Activated CD8-positive, alpha-beta memory T cell treated with anti-CD3 and anti-CD28 coated beads for 4 hours (primary cell): ENCODE data around the gene LRRC8A.
A peak's percentile ranks its signal among the peaks of the same experiment; 100 is the strongest.
"Not testable (repeated sequence)": the region's sequence is repeated elsewhere in the genome, so short reads cannot be mapped to it uniquely, and the experiment has no call there.

ENCODE experiments used
- DNase-seq, 2 donors: peaks; one replicate each; pipeline ENCODE4 v3.0.0-alpha.2; 2020; ENCODE audit warnings: low read depth in 2 of 2

Gene LRRC8A

GRCh38 chr9:128920381-128921058 lies 38.6 kb downstream of the LRRC8A start, which contains the start of gene PHYHD1:
Gene PHYHD1, plus strand, starts transcription at chr9:128920982. Its CDS starts 1,342 bp downstream, at chr9:128922324.
- no peak for DNase-seq

DNA sequence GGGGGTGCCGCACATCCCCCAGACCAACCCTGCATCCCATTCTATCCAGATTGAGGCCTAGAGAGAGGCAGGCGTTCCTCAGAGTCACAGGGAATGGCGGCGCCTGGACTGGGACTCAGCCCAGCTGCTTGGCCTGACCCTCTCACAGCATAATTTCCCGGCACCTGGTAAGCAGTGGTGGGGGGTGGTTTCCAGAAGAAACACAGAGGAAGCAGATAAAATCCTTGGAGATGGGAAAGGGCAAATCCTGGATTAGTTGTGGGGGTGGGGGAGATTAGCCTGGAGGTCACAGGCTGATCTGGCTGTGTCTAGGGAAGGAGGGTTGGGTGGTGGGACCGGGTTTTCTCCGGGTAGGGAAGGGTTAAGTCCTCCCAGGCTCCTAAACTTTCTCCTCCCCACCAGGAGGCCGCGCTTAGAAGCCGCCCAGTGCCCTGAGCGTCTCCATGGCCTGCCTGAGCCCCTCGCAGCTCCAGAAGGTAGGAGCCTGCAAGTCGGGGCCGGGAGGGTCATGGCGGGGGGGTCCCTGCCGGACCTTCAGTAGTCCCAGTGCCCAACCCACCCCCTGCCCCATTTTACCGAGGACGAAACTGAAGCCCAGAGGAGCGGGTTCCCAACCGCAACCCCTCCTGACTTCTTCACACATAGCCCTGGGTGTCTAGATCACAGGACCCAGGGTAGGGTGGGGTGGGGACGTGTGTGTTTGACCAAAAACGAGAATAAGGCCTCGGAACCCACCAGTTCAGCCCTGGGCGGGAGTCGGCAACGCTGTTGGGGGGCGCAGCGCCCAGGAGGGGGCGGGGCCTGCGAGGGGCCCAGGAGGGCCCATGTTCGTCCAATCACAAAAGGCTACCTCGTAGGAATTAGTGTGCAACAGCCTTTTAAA lies 40.2 kb downstream of the LRRC8A start:
- DNase-seq = no peak

GRCh38 chr9:128923493-128923883 lies 41.6 kb downstream of the LRRC8A start:
- DNase-seq = no peak

DNA sequence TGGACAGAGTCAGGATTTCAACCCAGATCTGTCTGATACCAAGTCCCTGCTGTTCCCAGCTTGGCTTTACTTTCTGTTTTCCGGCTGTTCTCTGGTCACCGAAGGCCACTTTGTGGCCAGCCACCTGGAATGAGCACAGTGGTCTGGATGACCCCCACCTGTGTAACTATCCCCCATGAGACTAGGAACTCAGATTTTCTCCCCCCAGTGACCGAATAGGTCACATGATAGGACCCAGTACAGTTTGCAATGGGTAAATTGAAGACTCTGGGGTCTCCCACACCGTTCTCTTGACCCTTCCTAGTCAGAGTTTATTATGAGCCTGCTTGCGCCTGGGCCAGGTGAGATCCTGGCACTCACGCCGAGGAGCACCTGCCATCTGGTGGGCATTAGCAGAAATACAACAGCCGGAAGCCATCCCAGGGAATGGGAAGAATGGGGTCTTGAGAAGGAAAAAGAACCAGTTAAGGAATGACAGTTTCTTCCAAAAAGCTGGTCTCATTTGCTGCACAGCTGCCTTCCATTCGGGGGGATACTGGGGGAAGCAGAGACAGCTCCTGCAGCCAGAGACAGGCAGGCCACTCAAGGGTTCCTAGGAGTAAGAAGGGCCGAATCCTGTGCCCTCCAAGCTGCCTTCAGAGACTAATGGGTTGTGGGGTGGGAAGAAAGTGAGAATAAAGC lies 45.9 kb downstream of the LRRC8A start:
- DNase-seq = no peak

DNA sequence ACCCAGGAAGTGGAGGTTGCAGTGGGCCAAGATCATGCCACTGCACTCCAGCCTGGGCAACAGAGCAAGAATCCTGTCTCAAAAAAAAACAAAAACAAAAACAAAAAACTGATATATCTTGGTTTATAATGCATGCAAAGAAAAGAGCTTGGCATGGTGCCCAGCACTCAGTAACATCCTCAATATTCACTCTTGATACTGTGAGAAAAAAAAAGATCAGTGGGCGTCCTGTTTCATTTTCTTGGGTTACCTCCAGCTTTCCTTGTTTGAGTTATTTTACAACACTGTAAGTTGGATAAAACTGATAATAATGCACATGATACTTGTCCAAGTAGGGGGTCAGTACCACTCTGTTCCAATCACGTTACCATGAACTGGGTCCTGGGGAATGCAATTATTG lies 46.7 kb downstream of the LRRC8A start:
- DNase-seq = no peak

DNA sequence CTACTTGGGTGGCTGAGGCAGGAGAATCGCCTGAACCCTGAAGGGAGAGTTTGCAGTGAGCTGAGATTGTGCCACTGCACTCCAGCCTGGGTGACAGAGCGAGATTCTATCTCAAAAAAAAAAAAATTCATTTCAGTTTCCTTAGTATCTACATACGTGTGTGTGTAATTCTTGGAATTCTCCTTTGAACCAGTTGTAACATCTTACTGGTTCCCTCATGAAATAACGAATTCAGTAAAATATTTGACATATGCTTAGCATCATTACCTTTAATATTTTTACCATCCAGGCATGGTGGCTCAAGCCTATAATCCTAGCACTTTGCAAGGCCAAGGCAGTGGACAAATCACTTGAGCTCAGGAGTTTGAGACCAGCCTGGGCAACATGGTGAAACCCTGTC lies 47.6 kb downstream of the LRRC8A start:
- no peak for DNase-seq

DNA sequence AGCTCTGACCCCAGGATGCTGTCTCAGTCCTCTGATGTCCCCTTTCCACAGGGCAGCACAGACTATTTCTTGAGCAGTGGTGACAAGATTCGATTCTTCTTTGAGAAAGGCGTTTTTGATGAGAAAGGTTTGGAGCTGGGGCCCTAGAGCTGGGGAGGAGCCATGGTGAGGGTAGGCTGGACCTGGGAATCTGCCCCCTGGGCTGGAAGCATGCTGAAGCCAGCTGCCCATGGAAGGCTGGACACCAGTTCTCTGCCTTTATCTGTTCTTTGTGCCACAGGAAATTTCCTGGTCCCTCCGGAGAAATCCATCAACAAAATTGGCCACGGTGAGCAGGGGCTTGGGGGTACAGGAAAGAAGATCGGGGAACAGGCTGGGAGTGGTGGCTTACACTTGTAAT lies 51.8 kb downstream of the LRRC8A start:
- no peak for DNase-seq

GRCh38 chr9:128936171-128936865 lies 54.4 kb downstream of the LRRC8A start:
- no peak for DNase-seq

DNA sequence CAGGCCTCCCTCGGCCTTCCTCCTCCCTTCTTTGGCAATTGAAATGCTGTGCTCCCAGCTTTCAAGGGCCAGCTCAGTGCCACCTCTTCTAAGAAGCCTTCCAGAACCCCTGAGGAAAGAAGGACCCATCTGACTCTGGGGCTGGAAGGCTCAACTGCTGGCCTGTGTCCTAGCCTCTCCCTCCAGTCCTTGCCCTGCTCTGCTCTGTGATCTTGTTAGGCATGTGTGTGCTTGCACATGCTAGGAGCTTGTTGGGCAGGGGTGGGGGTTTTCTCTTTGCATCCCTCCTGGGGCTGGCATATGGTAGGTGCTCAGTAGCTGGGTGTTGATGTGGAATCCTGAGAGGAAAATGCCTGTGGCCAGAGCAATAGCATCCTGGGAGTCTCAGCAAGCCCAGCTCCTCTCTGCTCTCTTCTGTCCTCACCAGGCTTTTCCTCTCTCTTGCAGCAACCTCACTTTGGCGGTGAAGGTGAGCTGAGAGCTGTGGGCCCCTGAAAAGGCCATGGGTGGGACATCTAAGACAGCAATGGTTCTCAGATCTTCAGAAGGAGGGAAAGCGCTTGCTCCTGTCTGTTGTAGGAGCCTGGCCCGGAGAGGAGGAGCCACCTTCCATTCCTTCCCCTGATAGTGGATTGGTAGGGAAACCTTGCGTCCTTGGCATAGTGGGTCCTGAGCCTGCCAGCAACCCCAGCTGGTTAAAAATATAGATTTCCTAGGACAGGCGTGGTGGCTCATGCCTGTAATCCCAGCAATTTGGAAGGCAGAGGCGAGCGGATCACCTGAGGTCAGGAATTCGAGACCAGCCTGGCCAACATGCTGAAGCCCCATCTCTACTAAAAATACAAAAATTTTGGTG lies 55.6 kb downstream of the LRRC8A start:
- no peak for DNase-seq

DNA sequence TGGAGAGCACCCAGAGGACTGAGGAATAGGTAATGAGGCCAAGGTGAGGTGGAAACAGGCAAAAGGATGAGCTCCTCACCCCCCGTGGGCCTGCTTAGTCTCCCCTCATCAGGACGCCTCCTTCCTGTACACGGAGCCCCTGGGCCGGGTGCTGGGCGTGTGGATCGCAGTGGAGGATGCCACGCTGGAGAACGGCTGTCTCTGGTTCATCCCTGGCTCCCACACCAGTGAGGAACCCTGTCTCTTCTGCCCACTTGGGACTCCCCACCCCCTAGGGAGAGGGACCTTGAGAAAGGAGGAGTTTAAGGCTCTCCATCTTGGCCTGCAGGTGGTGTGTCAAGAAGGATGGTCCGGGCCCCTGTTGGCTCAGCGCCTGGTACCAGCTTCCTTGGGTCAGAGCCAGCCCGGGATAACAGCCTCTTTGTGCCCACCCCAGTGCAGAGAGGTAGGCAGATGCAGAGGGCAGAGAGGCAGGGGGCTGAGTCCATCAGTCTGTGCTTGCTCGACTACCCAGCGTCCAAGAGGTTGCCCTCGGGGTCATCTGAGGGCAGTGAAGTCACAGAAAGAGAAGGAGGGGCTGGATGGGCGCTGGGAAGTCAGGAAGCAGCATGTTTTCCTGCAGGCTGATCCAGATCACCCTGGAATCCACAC lies 58.5 kb downstream of the LRRC8A start:
- no peak for DNase-seq

- no peak for DNase-seq
Measured at GRCh38 chr9:128940946-128941755, 59.2 kb downstream of the LRRC8A start.

- no peak for DNase-seq
Measured at GRCh38 chr9:128943832-128944620, 62.1 kb downstream of the LRRC8A start.

DNA sequence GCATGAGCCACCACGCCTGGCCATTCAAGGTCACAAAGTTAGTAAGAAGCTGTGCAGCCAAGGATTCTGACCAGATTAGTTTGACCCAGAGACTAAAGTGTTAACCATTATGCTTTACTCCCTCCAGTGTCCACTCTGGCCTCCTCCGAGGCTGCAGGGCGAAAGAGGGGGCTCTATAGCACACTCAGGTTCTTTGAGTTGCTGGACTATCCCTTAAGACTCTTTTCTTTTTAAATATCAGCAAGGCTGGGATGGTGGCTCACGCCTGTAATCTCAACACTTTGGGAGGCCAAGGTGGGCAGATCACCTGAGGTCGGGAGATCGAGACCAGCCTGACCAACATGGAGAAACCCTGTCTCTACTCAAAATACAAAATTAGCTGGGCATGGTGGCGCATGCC lies 63.0 kb downstream of the LRRC8A start:
- DNase-seq = not testable (repeated sequence)

GRCh38 chr9:128945798-128946501 lies 64.0 kb downstream of the LRRC8A start:
- no peak for DNase-seq

DNA sequence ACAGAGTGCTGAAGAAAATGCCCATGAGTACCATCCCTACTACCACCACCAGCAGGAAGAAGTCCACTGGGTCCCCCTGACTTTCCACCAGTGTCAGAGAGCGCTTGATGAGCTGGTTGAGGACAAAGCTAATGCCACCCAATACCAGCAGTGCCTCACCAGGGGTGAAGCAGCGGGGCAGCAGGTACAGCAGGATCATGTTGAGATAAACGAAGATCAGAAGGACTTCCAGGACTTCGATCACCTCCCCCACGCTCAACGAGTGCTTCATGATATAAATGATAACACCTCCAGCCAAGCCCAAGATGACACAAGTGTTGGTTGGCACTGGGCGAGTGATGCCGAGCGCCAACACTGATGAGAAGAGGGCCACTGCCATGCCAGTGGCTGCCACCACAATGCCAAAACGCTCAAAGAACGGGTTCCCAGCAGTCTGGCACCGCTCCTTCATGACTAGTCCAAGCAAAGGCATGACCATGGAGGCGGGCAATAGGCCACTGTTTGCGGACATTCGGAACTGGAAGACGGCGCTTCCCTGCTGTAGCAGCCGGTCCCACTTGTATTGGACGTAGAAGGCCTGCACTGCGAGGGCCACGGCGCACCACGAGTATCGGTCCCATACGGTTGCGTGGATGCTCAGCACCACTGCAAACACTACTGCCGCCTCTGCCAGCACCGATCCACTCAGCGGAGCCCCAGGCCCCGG lies 64.8 kb downstream of the LRRC8A start:
- DNase-seq = no peak

GRCh38 chr9:128947277-128947526 lies 65.3 kb downstream of the LRRC8A start:
- DNase-seq = no peak

DNA sequence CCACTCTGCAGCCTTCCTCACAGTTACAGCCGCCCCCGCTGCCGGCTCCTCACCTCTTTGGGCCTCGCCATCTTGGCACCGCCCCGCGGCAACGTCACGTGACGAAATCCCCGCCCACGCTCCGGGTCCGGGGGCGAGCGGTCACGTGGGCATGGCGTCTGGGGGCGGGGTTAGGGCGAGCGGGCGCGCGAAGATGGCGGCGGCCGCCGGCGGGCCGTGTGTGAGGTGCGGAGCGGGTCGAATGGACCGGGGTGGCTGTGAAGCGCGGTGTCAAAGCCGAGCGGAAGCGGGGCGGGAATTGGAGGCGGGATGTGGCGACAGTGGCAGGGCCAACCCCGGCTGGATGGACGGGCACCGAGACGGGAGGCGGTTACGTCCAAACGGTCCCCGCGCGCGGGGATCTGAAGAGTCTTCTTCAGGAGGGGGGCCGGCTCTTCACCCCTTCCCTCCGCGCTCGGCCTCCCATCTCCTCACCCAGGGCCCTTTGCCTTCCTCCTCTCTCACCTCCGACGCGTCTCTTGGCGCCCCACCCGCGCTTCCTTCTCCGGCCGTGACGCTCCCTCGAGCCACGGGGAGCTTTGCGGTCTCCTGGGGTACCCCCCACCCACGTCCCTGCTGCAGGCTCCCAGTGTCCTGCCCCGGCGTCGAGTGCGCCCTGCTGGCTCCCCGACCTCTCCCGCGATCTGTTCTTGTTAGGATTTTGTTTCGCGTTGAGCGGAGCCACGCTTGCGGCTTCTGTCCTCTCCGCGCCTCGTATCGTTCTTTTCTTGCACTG lies 65.8 kb downstream of the LRRC8A start, which contains the start of the genes DOLK and NUP188:
DOLK (minus strand) TSS at position 77 of the 775 bp plus-strand sequence. CDS start 300 bp downstream, outside the sequence.
NUP188 (plus strand) TSS at position 173 of the 775 bp plus-strand sequence; CDS start at position 194, 21 bp downstream.
- DNase-seq = peak; percentile 97 to 99
